HUES48 (cell line): ENCODE data around the gene PSMA5.

Source experiments
- H3K27ac ChIP-seq: one replicate; pipeline ENCODE4 v1.7.0; 2013; ENCODE audit warnings: low read depth, low read length, inconsistent platforms
- H3K27me3 ChIP-seq: 2 replicates; pipeline ENCODE4 v1.6.1; 2013; ENCODE audit warnings: mild to moderate bottlenecking, low read length; ENCODE audit not compliant: control insufficient read depth, insufficient read depth
- H3K36me3 ChIP-seq: 2 replicates; pipeline ENCODE4 v1.6.1; 2013; ENCODE audit warnings: low read length; ENCODE audit not compliant: control insufficient read depth, insufficient read depth
- H3K4me1 ChIP-seq: 2 replicates; pipeline ENCODE4 v1.6.1; 2013; ENCODE audit warnings: mild to moderate bottlenecking, low read length; ENCODE audit not compliant: control insufficient read depth, insufficient read depth
- H3K4me3 ChIP-seq: 2 replicates; pipeline ENCODE4 v1.5.1; 2013; ENCODE audit warnings: mild to moderate bottlenecking, low read depth, low read length
- H3K9ac ChIP-seq: 2 replicates; pipeline ENCODE4 v1.6.1; 2013; ENCODE audit warnings: mild to moderate bottlenecking, low read depth, low read length, moderate library complexity
- H3K9me3 ChIP-seq: 2 replicates; pipeline ENCODE4 v1.6.1; 2013; ENCODE audit warnings: low read length; ENCODE audit not compliant: control insufficient read depth, insufficient read depth

PSMA5 gene

GRCh38 chr1:109432336-109432735 is 6.1 kb upstream of the PSMA5 start:
- no peaks in the 10 kb centered on the region for H3K9me3 ChIP-seq

DNA sequence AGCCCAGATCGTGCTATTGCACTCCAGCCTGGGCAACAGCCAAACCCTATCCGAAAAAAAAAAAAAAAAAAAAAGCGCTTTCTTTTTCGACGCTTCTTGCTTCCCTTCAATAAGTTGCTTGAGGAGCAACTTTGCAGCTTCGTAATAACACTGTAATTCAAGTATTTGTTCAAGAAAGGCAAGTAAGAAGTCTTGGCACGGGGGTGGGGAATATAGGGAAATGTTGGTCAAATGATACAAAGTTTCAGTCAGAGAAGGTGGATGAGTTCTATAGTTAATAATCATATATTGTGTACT is 871 bp upstream of the PSMA5 start:
- Histone ChIP-seq H3K27ac (peak overlapping the region; percentile 95), H3K4me1 (peaks cover 10% of the 10 kb centered on the region; the same call in 1 of the 2 replicates), H3K36me3 (peaks cover 7% of the 10 kb centered on the region), H3K9me3 (no peaks in the 10 kb centered on the region), H3K4me3 (peak overlapping the region; percentile 97), H3K9ac (peak overlapping the region; percentile 69), H3K27me3 (no peaks in the 10 kb centered on the region)

More at GRCh38 chr1:109432336-109432735, 6.1 kb upstream of the PSMA5 start:
- Histone ChIP-seq H3K27me3 (no peaks in the 10 kb centered on the region), H3K27ac (no peak overlapping the region), H3K4me1 (peaks cover 3% of the 10 kb centered on the region; the same call in 1 of the 2 replicates), H3K4me3 (no peak overlapping the region), H3K9ac (no peak overlapping the region), H3K36me3 (no peaks in the 10 kb centered on the region)

- no peaks in the 10 kb centered on the region for H3K27me3 ChIP-seq
- H3K4me3 ChIP-seq: peak overlapping the region; percentile 97
- H3K9ac ChIP-seq: peak overlapping the region; percentile 73
- H3K4me1 ChIP-seq: peaks cover 10% of the 10 kb centered on the region; the same call in 1 of the 2 replicates
- no peaks in the 10 kb centered on the region for H3K9me3 ChIP-seq
- H3K27ac ChIP-seq: peak overlapping the region; percentile 95
- peaks cover 22% of the 10 kb centered on the region for H3K36me3 ChIP-seq
Observed at GRCh38 chr1:109425391-109426280, 612 bp downstream of the PSMA5 start.

DNA sequence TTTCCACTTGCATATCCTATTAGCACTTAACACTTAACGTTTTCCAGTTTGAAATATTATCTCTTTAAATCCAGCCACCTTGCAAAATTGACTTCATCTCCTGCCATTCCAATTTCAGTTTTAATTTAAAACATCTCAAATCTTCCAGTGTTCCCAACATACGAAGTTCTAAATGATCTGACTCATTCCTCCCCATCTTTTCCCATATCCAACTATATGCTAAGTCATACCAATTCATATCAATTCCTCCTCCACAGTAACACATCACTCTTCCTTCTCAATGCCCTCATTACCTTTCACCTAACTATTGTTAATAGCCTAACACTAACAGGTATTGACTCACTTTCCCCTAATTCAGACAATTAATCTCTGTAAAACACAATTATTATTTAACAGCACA is 2.8 kb downstream of the PSMA5 start:
- no peaks in the 10 kb centered on the region for H3K27me3 ChIP-seq
- H3K4me3 ChIP-seq: no peak overlapping the region
- no peak overlapping the region for H3K9ac ChIP-seq
- no peak overlapping the region for H3K27ac ChIP-seq
- H3K36me3 ChIP-seq: peaks cover 39% of the 10 kb centered on the region
- H3K4me1 ChIP-seq: peaks cover 10% of the 10 kb centered on the region; the same call in 1 of the 2 replicates
- H3K9me3 ChIP-seq: no peaks in the 10 kb centered on the region

GRCh38 chr1:109412551-109412950 is 13.7 kb downstream of the PSMA5 start:
- Histone ChIP-seq H3K9ac (no peak overlapping the region), H3K4me1 (no peaks in the 10 kb centered on the region), H3K9me3 (no peaks in the 10 kb centered on the region), H3K27me3 (no peaks in the 10 kb centered on the region), H3K4me3 (no peak overlapping the region), H3K36me3 (peaks cover 97% of the 10 kb centered on the region), H3K27ac (no peak overlapping the region)

GRCh38 chr1:109404838-109405237 is 21.4 kb downstream of the PSMA5 start:
- Histone ChIP-seq H3K4me1 (no peaks in the 10 kb centered on the region), H3K9ac (no peak overlapping the region), H3K27ac (no peak overlapping the region), H3K27me3 (no peaks in the 10 kb centered on the region), H3K9me3 (no peaks in the 10 kb centered on the region), H3K4me3 (no peak overlapping the region), H3K36me3 (peaks cover 78% of the 10 kb centered on the region)

DNA sequence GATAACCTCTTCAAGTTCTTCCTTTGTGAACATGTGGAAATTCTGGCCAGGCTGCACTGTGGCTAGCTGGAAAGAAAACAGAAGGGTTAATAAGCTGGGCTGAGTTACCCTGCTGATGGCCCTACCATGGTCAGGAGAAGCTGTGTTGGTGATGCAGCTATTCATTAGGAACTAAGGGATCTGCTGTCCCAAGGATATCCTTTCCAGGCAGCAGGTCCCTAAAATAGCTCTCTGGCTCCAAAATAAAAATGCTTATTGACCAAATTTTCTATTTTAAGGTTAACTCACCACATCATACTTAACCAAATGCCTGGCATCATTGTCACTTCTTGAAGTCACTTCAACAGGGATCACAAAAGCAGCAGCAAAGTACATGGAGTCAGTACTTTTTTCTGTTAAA is 24.2 kb downstream of the PSMA5 start:
- Histone ChIP-seq H3K4me1 (peaks cover 10% of the 10 kb centered on the region), H3K4me3 (no peak overlapping the region), H3K36me3 (peaks cover 53% of the 10 kb centered on the region), H3K9ac (no peak overlapping the region), H3K27ac (no peak overlapping the region), H3K27me3 (no peaks in the 10 kb centered on the region), H3K9me3 (no peaks in the 10 kb centered on the region)

DNA sequence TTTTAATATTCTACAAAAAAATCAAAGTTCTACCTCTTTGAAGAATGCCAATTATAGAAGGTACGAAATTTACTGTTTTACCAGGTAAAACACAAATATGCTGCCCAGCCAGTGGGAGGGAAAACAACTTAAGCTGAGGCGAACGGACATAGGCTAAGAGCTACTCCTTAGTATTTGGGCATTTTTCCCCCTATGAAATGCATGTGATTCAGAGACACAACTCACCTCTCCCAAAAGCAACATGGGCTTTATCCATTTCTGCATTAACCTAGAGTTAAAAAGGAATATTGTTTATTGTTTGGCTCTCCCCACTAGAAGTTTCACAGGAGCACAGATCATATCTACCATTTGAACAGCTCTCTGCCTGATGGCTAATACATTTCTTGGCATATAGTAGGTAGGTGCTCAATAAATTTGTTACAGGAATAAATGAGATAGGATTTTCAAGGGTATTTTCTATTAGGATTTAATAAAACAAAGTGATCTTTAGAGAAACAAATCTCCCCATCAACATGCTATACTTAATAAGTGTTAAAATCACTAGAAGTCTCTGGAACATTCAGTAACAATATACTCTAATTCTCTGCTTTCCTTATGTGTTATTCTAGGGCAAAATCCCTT is 26.1 kb downstream of the PSMA5 start:
- H3K9ac ChIP-seq: no peak overlapping the region
- H3K27ac ChIP-seq: no peak overlapping the region
- no peaks in the 10 kb centered on the region for H3K9me3 ChIP-seq
- H3K4me1 ChIP-seq: peaks cover 18% of the 10 kb centered on the region
- no peaks in the 10 kb centered on the region for H3K27me3 ChIP-seq
- H3K4me3 ChIP-seq: no peak overlapping the region
- peaks cover 41% of the 10 kb centered on the region for H3K36me3 ChIP-seq

- H3K27ac ChIP-seq: peak overlapping the region; percentile 96
- H3K9ac ChIP-seq: 0 out of 2 replicates have a peak overlapping the region, but pooled peaks have one; percentile 70
- H3K27me3 ChIP-seq: no peaks in the 10 kb centered on the region
- H3K36me3 ChIP-seq: peaks cover 34% of the 10 kb centered on the region
- peaks cover 18% of the 10 kb centered on the region for H3K4me1 ChIP-seq
- no peaks in the 10 kb centered on the region for H3K9me3 ChIP-seq
- peak overlapping the region; percentile 67; the same call in 1 of the 2 replicates for H3K4me3 ChIP-seq
Observed at GRCh38 chr1:109399326-109399957, 26.8 kb downstream of the PSMA5 start.

DNA sequence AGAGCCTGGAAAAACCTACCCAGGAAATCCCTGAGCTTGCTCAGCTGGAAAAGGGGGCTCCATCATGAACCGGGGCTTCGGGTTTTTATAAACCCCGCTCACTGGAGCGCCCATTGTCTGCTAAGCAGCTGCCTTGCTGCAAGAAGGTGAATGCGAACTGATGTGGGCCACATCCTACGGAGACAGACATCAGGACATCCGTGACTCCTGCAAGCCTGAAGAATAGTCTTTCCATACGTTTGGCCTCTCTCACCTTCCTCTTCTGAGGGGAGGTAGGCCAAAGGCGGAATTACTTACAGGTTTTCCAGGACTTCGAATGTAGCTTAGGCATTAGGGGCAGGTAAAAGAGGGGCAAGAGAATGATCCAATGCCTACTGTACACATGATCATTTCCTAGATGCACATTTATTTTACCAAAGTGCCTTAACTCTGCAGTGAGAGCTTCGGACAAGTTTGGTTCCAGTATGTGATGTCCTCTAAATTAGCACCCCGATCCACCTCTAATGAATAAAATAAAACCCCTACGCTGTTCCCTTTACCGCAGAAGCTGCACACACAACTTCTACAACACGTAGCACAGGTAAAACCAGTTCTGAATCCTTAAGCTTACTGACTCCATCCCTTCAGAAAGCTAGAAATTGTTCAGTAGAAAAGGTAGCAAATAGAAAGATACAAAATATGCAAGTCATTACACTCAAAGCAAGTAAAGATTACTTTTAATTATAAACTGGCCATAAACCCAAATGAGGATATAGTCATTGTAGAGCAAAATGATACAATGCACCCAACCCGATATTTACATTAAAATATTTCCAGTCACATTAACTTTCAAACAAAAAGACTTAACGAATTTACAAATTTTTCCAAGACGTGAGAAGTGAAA is 27.7 kb downstream of the PSMA5 start:
- H3K9me3 ChIP-seq: no peaks in the 10 kb centered on the region
- peaks cover 26% of the 10 kb centered on the region for H3K36me3 ChIP-seq
- H3K27me3 ChIP-seq: no peaks in the 10 kb centered on the region
- H3K4me3 ChIP-seq: peak overlapping the region; percentile 67
- peak overlapping the region; percentile 96 for H3K27ac ChIP-seq
- peaks cover 18% of the 10 kb centered on the region for H3K4me1 ChIP-seq
- peak overlapping the region; percentile 70 for H3K9ac ChIP-seq
